Measurements from ENCODE around the gene ZNF366.

Gene ZNF366

GRCh38 chr5:72512593-72512860 is 5.3 kb upstream of the ZNF366 start:
- peaks cover 0 to 46% (median 19%) of the 10 kb centered on the region in 4 donors for H3K4me1 ChIP-seq
- H3K36me3 ChIP-seq, result no peaks in the 10 kb centered on the region
- no peak overlapping the region for H3K27ac ChIP-seq
- intact Hi-C loops (cut with DNase I; ENCODE audit: low total_unique reads), result loop anchor here (5.0 kb wide), 1 partner anchor 70 kb away; no protein-coding TSS in a partner anchor
- no peaks in the 10 kb centered on the region for H3K27me3 ChIP-seq
- H3K9me3 ChIP-seq, result no peaks in the 10 kb centered on the region
- TF ChIP-seq CTCF (IDR thresholded peaks at IDR 0.05), result no peak
- no peak overlapping the region for H3K4me3 ChIP-seq
- DNase-seq, result no peak

GRCh38 chr5:72511774-72512592 is 4.8 kb upstream of the ZNF366 start:
- intact Hi-C loops (cut with DNase I; ENCODE audit: low total_unique reads), result loop anchor here (5.0 kb wide), 1 partner anchor 70 kb away; no protein-coding TSS in a partner anchor
- Histone ChIP-seq H3K4me3 (no peak overlapping the region), H3K4me1 (peaks cover 0 to 42% (median 19%) of the 10 kb centered on the region in 4 donors), H3K27ac (peak overlapping the region in 1 of 2 donors; percentile 67), H3K27me3 (no peaks in the 10 kb centered on the region), H3K36me3 (no peaks in the 10 kb centered on the region), H3K9me3 (no peaks in the 10 kb centered on the region)
- TF ChIP-seq CTCF (IDR thresholded peaks at IDR 0.05), result no peak
- no peak for DNase-seq

- Histone ChIP-seq H3K27ac (peak overlapping the region; percentile 63 to 67), H3K4me1 (peaks cover 0 to 42% (median 19%) of the 10 kb centered on the region in 4 donors), H3K4me3 (no peak overlapping the region), H3K36me3 (no peaks in the 10 kb centered on the region), H3K9me3 (no peaks in the 10 kb centered on the region), H3K27me3 (no peaks in the 10 kb centered on the region)
- no peak for TF ChIP-seq CTCF (IDR thresholded peaks at IDR 0.05)
- DNase-seq, result no peak
- intact Hi-C loops (cut with DNase I; ENCODE audit: low total_unique reads), result loop anchor here (5.0 kb wide), 1 partner anchor 69 kb away; no protein-coding TSS in a partner anchor
Measured at GRCh38 chr5:72511366-72511765, 4.2 kb upstream of the ZNF366 start.

- no peaks in the 10 kb centered on the region for H3K36me3 ChIP-seq
- H3K27me3 ChIP-seq, result no peaks in the 10 kb centered on the region
- DNase-seq, result peak; percentile 42 to 76
- H3K4me1 ChIP-seq, result peaks cover 0 to 42% (median 19%) of the 10 kb centered on the region in 4 donors
- intact Hi-C loops (cut with DNase I; ENCODE audit: low total_unique reads), result loop anchor here (5.0 kb wide), 1 partner anchor 68 kb away; no protein-coding TSS in a partner anchor
- no peak for TF ChIP-seq CTCF (IDR thresholded peaks at IDR 0.05)
- no peaks in the 10 kb centered on the region for H3K9me3 ChIP-seq
- peak overlapping the region; percentile 63 to 67 for H3K27ac ChIP-seq
- H3K4me3 ChIP-seq, result no peak overlapping the region
Measured at GRCh38 chr5:72510610-72511181, 3.5 kb upstream of the ZNF366 start.

- Histone ChIP-seq H3K27me3 (no peaks in the 10 kb centered on the region), H3K9me3 (no peaks in the 10 kb centered on the region), H3K36me3 (no peaks in the 10 kb centered on the region), H3K27ac (peak overlapping the region; percentile 63 to 67), H3K4me1 (peaks cover 0 to 45% (median 19%) of the 10 kb centered on the region in 4 donors), H3K4me3 (no peak overlapping the region)
- no peak for TF ChIP-seq CTCF (IDR thresholded peaks at IDR 0.05)
- DNase-seq, result peak; percentile 77 to 92
- intact Hi-C loops (cut with DNase I; ENCODE audit: low total_unique reads), result loop anchor here (5.0 kb wide), 1 partner anchor 137 kb away; no protein-coding TSS in a partner anchor
Measured at GRCh38 chr5:72509401-72509800, 2.2 kb upstream of the ZNF366 start.
